HepG2 (cell line): ENCODE data around the gene E2F3. TPM values are rescaled to one million over a fixed set of nuclear protein-coding genes. Genes with fewer than 3 reads are reported as not detected.

Experiments used
- ARNT2 ChIP-seq: sonication (generic); formaldehyde crosslinking; IDR thresholded peaks from 2 replicates; pipeline ENCODE4 v1.8.0; 2022; ENCODE audit warnings: mild to moderate bottlenecking, low read depth, missing genetic modification reagents, moderate library complexity
- FOSL2 ChIP-seq: sonication (generic); formaldehyde crosslinking; IDR thresholded peaks from 2 replicates; pipeline ENCODE4 v1.4.0; 2020; ENCODE audit warnings: missing genetic modification reagents
- FOXK1 ChIP-seq: sonication (generic); formaldehyde crosslinking; IDR thresholded peaks from 2 replicates; pipeline ENCODE4 v1.4.0; 2020; ENCODE audit warnings: low read depth, missing genetic modification reagents, borderline replicate concordance
- HBP1 ChIP-seq: IDR thresholded peaks from 2 replicates; pipeline ENCODE4 v1.6.1; 2016; ENCODE audit warnings: low read depth, control low read depth
- HOXA3 ChIP-seq: sonication (generic); formaldehyde crosslinking; IDR thresholded peaks from 2 replicates; pipeline ENCODE4 v1.5.0; 2020; ENCODE audit warnings: missing genetic modification reagents
- JUN ChIP-seq: sonication (generic); formaldehyde crosslinking; IDR thresholded peaks from 2 replicates; pipeline ENCODE4 v1.4.0; 2020; ENCODE audit warnings: mild to moderate bottlenecking, missing genetic modification reagents
- KLF16 ChIP-seq, 2 experiments: sonication (generic) in 1 of 2; formaldehyde crosslinking in 1 of 2; IDR thresholded peaks; 2 replicates each; pipeline versions ENCODE4 v1.6.1 to v1.8.0; 2016 to 2023; ENCODE audit warnings: missing genetic modification reagents in 2 of 2, missing compliant biosample characterization in 1 of 2
- KMT2B ChIP-seq: IDR thresholded peaks from 2 replicates; pipeline ENCODE4 v1.6.1; 2016; ENCODE audit warnings: missing genetic modification reagents, missing compliant biosample characterization
- MYNN ChIP-seq: sonication (generic); formaldehyde crosslinking; IDR thresholded peaks from 2 replicates; pipeline ENCODE4 v1.4.0; 2020; ENCODE audit warnings: mild to moderate bottlenecking, low read depth, missing genetic modification reagents
- NR2F6 ChIP-seq, 2 experiments: IDR thresholded peaks; 2 replicates each; pipeline ENCODE4 v1.6.1; 2016; ENCODE audit warnings: antibody characterized with exemption in 1 of 2, mild to moderate bottlenecking in 1 of 2
- RBM22 ChIP-seq: fragments of 200-400 bp; formaldehyde crosslinking; optimal IDR thresholded peaks from 2 replicates; pipeline ENCODE3; 2017; ENCODE audit warnings: mild to moderate bottlenecking, low read length, moderate library complexity
- RNF2 ChIP-seq: fragments of 450-650 bp; conservative IDR thresholded peaks from 2 replicates; pipeline ENCODE4 v1.6.1; 2016; ENCODE audit warnings: low read depth
- SALL1 ChIP-seq: sonication (generic); formaldehyde crosslinking; IDR thresholded peaks from 2 replicates; pipeline ENCODE4 v1.8.0; 2022; ENCODE audit warnings: mild to moderate bottlenecking, missing genetic modification reagents
- SIX1 ChIP-seq: sonication (generic); formaldehyde crosslinking; IDR thresholded peaks from 2 replicates; pipeline ENCODE4 v1.4.0; 2020; ENCODE audit warnings: missing genetic modification reagents, borderline replicate concordance
- ZC3H13 ChIP-seq: sonication (generic); formaldehyde crosslinking; IDR thresholded peaks from 2 replicates; pipeline ENCODE4 v1.8.1; 2023; ENCODE audit warnings: mild to moderate bottlenecking, missing genetic modification reagents, moderate library complexity
- ZNF547 ChIP-seq: sonication (generic); formaldehyde crosslinking; IDR thresholded peaks from 2 replicates; pipeline ENCODE4 v1.5.1; 2020; ENCODE audit warnings: mild to moderate bottlenecking, missing genetic modification reagents
- ZSCAN9 ChIP-seq: IDR thresholded peaks from 2 replicates; pipeline ENCODE4 v1.6.1; 2016; ENCODE audit warnings: borderline replicate concordance
- polyA plus RNA-seq, 8 experiments: library from polyadenylated mRNA; depleted of rRNA in 3 of 8; stranded (reverse) in 7 of 8; unstranded in 1 of 8; fragments of >200 nt; fragmentation: Illumina TruSeq in 4 of 8; extraction: Trizol in 4 of 8; gene quantifications; 2 replicates each; pipeline versions ENCODE4 v1.2.1 to v1.2.3, GENCODE V29; 2011 to 2016; ENCODE audit warnings: low read depth in 4 of 8, missing spikeins in 1 of 8, mixed read lengths in 1 of 8; ENCODE audit not compliant: insufficient read depth in 1 of 8
- total RNA-seq, 5 experiments: library from RNA; depleted of rRNA; stranded (reverse); fragments of >200 nt; fragmentation: Illumina TruSeq; extraction: Trizol; gene quantifications; 2 replicates each; pipeline ENCODE4 v1.2.3, GENCODE V29; 2016; ENCODE audit warnings: low read depth in 1 of 5
- TF ChIP-seq, protein P1 (sequence below): sonication (generic); formaldehyde crosslinking; conservative IDR thresholded peaks from 2 replicates; pipeline ENCODE4 v1.5.0; 2020; ENCODE audit warnings: missing genetic modification reagents
- TF ChIP-seq, protein P2 (sequence below): sonication (generic); formaldehyde crosslinking; IDR thresholded peaks from 2 replicates; pipeline ENCODE4 v1.9.0; 2021; ENCODE audit warnings: missing genetic modification reagents, borderline replicate concordance

E2F3 gene
- total and polyA plus RNA-seq, 2 of the 13 experiments (the other 11 are each of a cell fraction or from before 2014, with no cell fraction given), result 8.5 to 12.7 TPM

DNA sequence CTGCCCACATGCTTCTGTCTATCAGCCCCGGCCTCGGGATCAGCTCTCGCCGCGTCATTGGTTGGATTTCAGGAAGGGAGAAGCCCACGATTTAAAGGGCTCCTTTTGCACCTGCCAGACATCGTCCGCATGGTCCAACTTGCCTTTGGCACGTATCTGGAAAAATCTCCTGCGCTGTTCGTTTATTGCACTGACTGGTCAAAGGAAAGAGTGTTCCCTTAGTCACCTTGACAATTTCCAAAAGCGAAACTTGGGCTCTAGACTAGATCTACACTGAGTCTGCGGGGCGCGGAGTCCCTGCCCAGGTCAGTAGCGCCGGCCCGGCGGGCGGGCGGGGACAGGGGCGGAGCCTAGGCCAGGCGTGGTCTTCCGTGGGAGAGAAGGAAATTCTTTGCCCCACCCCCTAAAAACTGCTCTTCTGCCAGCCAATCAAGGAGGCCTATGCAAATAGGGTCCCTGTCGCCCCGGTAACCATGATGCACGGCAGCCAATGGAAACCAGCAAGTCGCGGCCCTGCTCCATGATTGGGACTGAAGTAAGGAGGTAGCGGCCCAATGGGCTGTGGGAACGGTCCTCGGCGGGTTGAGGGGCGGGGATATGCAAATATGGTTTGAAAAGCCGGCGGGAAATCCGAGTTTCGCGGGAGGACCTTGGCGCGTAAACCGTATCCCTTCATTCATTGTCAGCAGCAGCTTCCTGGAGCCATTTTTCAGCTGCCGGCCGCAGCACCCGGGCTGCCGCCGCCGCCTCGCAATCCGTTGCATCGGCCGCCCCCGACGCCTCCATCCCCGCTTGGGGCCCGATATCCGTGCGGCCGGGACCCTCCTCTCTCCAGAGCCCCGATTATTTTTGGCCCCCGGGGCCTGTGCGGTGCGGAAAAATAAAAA, at the start of gene E2F3 (continued):
- TF ChIP-seq, protein P1, sequence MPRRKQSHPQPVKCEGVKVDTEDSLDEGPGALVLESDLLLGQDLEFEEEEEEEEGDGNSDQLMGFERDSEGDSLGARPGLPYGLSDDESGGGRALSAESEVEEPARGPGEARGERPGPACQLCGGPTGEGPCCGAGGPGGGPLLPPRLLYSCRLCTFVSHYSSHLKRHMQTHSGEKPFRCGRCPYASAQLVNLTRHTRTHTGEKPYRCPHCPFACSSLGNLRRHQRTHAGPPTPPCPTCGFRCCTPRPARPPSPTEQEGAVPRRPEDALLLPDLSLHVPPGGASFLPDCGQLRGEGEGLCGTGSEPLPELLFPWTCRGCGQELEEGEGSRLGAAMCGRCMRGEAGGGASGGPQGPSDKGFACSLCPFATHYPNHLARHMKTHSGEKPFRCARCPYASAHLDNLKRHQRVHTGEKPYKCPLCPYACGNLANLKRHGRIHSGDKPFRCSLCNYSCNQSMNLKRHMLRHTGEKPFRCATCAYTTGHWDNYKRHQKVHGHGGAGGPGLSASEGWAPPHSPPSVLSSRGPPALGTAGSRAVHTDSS (CRISPR knock-in tag), result no peak
- TF ChIP-seq HBP1 (CRISPR knock-in tag) (peak; percentile 100), SIX1 (CRISPR knock-in tag) (peak; percentile 74), KMT2B (peak; percentile 67; the same call in 1 of the 2 replicates), ZNF547 (CRISPR knock-in tag) (peak; percentile 79; the same call in 1 of the 2 replicates), ARNT2 (CRISPR knock-in tag) (peak; percentile 97), SALL1 (CRISPR knock-in tag) (peak; percentile 85), FOXK1 (CRISPR knock-in tag) (peak; percentile 31; the same call in 1 of the 2 replicates), RBM22 (no peak), KLF16 (CRISPR knock-in tag; IDR thresholded peaks at IDR 0.05) (peak in 1 of 2 experiments; percentile 47; a peak in 2 of 4 replicates), MYNN (CRISPR knock-in tag) (no peak; the same call in 1 of the 2 replicates), ZSCAN9 (CRISPR knock-in tag) (peak; percentile 59; the same call in 1 of the 2 replicates), NR2F6 (IDR thresholded peaks at IDR 0.05) (no peak), NR2F6 (CRISPR knock-in tag; IDR thresholded peaks at IDR 0.05) (peak; percentile 23; the same call in 1 of the 2 replicates), FOSL2 (peak; percentile 15; the same call in 1 of the 2 replicates), HOXA3 (CRISPR knock-in tag) (peak; percentile 81), ZC3H13 (CRISPR knock-in tag) (no peak; the same call in 1 of the 2 replicates), RNF2 (0 out of 2 replicates have a peak, but pooled peaks have one; percentile 53), JUN (CRISPR knock-in tag) (no peak)
- TF ChIP-seq, protein P2, sequence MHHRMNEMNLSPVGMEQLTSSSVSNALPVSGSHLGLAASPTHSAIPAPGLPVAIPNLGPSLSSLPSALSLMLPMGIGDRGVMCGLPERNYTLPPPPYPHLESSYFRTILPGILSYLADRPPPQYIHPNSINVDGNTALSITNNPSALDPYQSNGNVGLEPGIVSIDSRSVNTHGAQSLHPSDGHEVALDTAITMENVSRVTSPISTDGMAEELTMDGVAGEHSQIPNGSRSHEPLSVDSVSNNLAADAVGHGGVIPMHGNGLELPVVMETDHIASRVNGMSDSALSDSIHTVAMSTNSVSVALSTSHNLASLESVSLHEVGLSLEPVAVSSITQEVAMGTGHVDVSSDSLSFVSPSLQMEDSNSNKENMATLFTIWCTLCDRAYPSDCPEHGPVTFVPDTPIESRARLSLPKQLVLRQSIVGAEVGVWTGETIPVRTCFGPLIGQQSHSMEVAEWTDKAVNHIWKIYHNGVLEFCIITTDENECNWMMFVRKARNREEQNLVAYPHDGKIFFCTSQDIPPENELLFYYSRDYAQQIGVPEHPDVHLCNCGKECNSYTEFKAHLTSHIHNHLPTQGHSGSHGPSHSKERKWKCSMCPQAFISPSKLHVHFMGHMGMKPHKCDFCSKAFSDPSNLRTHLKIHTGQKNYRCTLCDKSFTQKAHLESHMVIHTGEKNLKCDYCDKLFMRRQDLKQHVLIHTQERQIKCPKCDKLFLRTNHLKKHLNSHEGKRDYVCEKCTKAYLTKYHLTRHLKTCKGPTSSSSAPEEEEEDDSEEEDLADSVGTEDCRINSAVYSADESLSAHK (CRISPR knock-in tag), result peak; percentile 81; the same call in 1 of the 2 replicates
